IPS-15b (cell line): ENCODE data around the gene OTUB1.
"Not testable (repeated sequence)": the region's sequence is repeated elsewhere in the genome, so short reads cannot be mapped to it uniquely, and the experiment has no call there.

ENCODE experiments used
- H3K27me3 ChIP-seq: one replicate; pipeline ENCODE4 v1.6.1; 2013; ENCODE audit warnings: low read length; ENCODE audit not compliant: control insufficient read depth, insufficient read depth
- H3K36me3 ChIP-seq: one replicate; pipeline ENCODE4 v1.6.1; 2013; ENCODE audit warnings: low read length; ENCODE audit not compliant: control insufficient read depth, insufficient read depth
- H3K4me1 ChIP-seq: one replicate; pipeline ENCODE4 v1.6.1; 2013; ENCODE audit warnings: mild to moderate bottlenecking, low read length; ENCODE audit not compliant: control insufficient read depth, insufficient read depth
- H3K4me3 ChIP-seq: one replicate; pipeline ENCODE4 v1.5.1; 2013; ENCODE audit warnings: low read depth, low read length
- H3K9ac ChIP-seq: one replicate; pipeline ENCODE4 v1.6.1; 2013; ENCODE audit warnings: low read depth, mild to moderate bottlenecking, low read length
- H3K9me3 ChIP-seq: one replicate; pipeline ENCODE4 v1.6.1; 2013; ENCODE audit warnings: mild to moderate bottlenecking, low read length; ENCODE audit not compliant: control insufficient read depth, insufficient read depth

OTUB1 gene

DNA sequence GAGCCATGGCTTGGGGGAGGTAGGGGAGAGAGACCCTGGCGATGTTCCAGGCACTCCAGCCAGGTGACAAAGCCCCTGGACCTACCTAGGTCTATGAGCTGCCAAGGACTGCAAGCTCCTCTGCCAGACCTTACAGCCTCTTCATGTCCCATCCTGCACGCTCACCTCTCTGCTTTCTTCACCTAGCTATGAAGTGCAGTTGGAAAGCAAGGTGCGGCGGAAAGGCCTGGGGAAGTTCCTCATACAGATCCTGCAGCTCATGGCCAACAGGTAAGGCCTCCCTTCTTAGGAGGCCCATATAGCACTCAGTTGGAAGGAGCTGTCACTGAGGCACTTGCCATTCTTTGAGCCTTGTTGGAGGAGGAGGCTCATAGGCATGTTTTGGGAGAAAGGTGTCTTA lies 33.7 kb upstream of the OTUB1 start:
- no peak overlapping the region for H3K9ac ChIP-seq
- no peaks in the 10 kb centered on the region for H3K4me1 ChIP-seq
- H3K27me3 ChIP-seq = no peaks in the 10 kb centered on the region
- no peaks in the 10 kb centered on the region for H3K9me3 ChIP-seq
- H3K4me3 ChIP-seq = no peak overlapping the region
- H3K36me3 ChIP-seq = peaks cover 46% of the 10 kb centered on the region

DNA sequence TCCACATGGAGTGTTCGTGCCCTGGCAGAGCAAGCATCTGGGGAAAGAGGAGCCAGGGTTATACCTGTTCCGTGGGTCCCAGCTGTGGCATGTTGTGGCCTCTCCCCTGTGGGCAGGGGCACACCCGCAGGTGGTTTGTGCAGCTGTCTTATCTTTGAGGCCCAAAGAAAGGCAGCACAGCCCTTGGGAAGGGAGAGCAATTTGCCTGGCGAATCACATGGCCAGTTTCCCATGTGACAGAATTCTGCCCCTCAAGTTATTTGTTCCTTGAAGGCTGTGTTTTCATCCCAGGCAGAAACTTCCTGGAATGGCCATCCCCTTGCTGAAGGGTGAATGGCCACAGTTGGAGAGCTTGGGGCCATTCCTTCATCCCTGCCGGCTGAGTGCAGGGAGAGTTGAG lies 28.2 kb upstream of the OTUB1 start:
- H3K9me3 ChIP-seq = no peaks in the 10 kb centered on the region
- no peak overlapping the region for H3K9ac ChIP-seq
- H3K4me3 ChIP-seq = no peak overlapping the region
- H3K4me1 ChIP-seq = no peaks in the 10 kb centered on the region
- H3K36me3 ChIP-seq = peaks cover 38% of the 10 kb centered on the region
- H3K27me3 ChIP-seq = no peaks in the 10 kb centered on the region

DNA sequence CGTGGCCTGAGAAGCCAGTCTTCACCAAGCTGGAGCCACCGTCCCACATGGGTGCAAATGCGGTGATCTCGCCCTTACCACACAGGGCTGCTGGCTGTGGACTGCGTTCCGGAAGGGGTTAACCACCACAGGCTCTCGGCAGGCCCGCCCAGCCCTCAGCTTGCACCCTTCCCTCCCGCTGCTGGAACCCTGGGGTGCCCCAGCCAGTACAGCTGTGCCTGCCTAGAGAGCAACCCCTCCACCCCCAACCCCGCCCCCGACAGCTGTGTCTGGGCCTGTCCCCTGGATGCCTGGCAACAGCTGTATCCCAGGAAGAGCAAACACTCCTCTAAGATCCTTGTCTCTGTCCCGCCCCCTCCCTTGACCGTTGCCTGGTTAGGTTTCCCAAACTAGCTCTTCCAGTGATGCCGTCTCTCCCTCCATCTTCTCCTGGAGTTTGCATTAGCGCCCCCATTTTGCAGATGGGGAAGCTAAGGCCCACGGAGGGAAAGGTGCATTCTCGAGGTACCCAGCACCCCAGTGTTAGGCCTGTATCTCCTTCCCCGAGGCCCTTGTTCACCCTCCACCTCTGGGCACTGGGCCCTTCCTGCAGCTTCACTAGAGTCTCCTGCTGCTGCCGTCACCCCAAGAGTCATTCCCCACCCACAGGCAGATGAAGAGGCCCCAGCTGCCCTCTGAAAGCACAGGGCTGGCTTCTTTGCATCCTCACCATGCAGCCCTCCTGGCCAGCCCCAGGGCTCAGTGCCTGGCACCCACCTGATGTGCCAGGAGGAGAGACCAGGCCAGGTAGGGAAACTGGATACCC lies 24.4 kb upstream of the OTUB1 start:
- Histone ChIP-seq H3K4me3 (no peak overlapping the region), H3K27me3 (peaks cover 9% of the 10 kb centered on the region), H3K36me3 (peaks cover 6% of the 10 kb centered on the region), H3K4me1 (no peaks in the 10 kb centered on the region), H3K9ac (no peak overlapping the region), H3K9me3 (no peaks in the 10 kb centered on the region)

DNA sequence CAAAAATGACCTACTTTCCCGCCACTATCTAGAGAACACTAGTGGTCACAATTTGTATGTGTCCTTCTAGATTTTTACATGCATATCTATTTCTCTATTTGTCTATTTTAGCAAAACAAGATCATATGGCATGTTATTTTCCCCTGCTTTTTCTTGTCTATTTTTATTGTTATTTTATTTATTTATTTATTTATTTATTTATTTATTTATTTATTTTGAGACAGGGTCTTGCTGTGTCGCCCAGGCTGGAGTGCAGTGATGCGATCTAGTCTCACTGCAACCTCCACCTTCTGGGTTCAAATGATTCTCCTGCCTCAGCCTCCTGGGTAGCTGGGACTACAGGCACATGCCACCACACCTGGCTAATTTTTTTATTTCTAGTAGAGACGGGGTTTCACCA lies 22.3 kb upstream of the OTUB1 start:
- H3K36me3 ChIP-seq, H3K9ac ChIP-seq, H3K27me3 ChIP-seq, H3K4me3 ChIP-seq, H3K9me3 ChIP-seq, H3K4me1 ChIP-seq: not testable (repeated sequence)

DNA sequence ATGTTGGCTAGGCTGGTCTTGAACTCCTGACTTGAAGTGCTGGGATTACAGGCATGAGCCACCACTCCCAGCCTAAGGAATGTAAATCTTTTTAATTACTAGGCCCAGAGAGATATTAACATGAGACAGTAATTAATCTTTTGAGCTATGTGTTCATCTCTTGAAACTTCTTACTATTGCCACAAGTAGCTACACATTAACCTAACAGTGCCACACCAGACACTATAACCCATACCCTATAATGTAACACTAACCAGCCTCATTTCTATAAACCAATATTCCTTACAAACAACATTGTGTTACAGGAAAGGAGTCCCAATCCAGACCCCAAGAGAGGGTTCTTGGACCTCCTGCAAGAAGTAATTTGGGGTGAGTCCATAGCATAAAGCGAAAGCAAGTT lies 19.8 kb upstream of the OTUB1 start:
- H3K9ac ChIP-seq = no peak overlapping the region
- no peak overlapping the region for H3K4me3 ChIP-seq
- peaks cover 26% of the 10 kb centered on the region for H3K27me3 ChIP-seq
- no peaks in the 10 kb centered on the region for H3K36me3 ChIP-seq
- no peaks in the 10 kb centered on the region for H3K4me1 ChIP-seq
- H3K9me3 ChIP-seq = no peaks in the 10 kb centered on the region

DNA sequence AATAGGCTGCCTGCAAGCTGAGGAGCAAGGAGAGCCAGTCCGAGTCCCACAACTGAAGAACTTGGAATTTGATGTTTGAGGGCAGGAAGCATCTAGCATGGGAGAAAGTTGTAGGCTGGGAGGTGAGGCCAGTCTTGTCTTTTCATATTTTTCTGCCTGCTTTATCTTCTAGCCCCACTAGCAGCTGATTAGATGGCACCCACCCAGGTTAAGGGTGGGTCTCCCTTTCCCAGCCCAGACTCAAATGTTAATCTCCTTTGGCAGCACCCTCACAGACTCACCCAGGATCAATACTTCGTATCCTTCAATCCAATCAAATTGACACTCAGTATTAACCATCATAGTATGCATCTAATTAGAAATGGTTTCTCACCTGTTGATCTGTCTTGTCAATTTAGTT lies 16.8 kb upstream of the OTUB1 start:
- H3K4me1 ChIP-seq = no peaks in the 10 kb centered on the region
- no peak overlapping the region for H3K9ac ChIP-seq
- no peaks in the 10 kb centered on the region for H3K36me3 ChIP-seq
- H3K4me3 ChIP-seq = no peak overlapping the region
- no peaks in the 10 kb centered on the region for H3K9me3 ChIP-seq
- H3K27me3 ChIP-seq = peaks cover 30% of the 10 kb centered on the region

DNA sequence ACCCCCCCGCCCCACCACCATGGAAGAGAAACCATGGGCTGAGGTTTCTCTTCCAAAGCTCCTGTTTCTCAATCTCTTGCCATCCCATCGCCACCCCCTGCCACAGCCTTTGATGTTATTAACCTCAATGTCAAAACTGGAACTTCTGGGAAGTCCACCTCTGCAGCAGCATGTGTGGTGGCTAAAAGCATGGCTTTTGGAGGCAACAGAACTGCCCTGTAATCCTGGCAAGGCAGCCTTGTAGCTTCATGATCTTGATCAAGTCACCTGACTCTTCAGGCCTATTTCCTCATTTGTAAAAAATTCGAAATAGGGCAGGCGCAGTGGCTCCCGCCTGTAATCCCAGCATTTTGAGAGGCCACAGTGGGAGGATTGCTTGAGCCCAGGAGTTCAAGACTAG lies 15.3 kb upstream of the OTUB1 start:
- no peaks in the 10 kb centered on the region for H3K36me3 ChIP-seq
- H3K4me3 ChIP-seq = no peak overlapping the region
- peaks cover 23% of the 10 kb centered on the region for H3K27me3 ChIP-seq
- H3K4me1 ChIP-seq = no peaks in the 10 kb centered on the region
- H3K9ac ChIP-seq = no peak overlapping the region
- no peaks in the 10 kb centered on the region for H3K9me3 ChIP-seq

DNA sequence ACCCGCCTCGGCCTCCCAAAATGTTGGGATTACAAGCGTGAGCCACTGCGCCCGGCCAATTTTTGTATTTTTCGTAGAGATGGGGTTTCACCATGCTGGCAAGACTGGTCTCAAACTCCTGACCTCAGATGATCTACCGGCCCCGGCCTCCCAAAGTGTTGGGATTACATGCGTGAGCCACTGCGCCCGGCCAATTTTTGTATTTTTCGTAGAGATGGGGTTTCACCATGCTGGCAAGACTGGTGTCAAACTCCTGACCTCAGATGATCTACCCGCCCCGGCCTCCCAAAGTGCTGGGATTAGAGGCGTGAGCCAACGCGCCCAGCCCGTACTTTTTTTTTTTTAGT lies 12.4 kb upstream of the OTUB1 start:
- not testable (repeated sequence) for H3K4me3 ChIP-seq, H3K9ac ChIP-seq, H3K9me3 ChIP-seq, H3K4me1 ChIP-seq, H3K36me3 ChIP-seq
- peaks cover 20% of the 10 kb centered on the region for H3K27me3 ChIP-seq

DNA sequence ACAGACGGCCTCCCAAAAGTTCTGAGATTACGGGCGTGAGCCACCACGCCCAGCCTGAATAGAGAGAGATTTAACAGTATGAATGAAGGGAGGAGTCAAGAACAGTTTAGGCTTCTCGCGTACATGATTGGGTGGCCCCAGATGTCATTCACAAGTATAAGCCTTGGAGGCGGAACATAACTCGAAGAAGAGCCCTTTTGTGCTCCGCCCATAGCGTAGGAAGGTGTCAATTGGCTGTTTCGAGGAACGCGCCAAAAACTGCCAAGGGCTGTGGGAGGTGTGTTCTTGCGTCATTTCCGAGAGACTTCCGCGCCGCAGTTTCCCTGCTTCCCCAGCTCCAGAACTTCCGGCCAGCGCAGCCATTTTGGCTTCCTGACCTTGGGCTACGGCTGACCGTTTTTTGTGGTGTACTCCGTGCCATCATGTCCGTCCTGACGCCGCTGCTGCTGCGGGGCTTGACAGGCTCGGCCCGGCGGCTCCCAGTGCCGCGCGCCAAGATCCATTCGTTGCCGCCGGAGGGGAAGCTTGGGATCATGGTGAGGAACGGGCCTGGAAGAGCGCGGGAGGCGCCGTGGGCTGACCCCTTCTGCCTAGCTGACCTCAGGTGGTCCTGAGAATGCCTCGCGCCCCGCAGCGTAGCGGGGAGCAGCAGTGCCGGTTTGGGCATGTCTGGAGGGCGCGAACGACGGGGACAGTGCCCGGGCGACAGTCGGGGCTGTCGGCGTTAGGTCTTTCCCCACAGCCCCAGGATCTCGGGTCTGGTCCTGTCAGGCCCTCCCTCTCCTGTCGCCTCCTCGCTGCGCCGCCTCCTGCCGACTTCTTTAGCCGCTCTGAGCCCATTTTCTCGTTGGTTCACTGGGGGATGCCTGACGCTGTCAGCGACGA lies 11.7 kb upstream of the OTUB1 start, which contains the start of gene COX8A:
COX8A (plus strand) TSS at position 362 of the 885 bp plus-strand sequence; CDS start at position 423, 61 bp downstream.
- Histone ChIP-seq H3K27me3 (peaks cover 15% of the 10 kb centered on the region), H3K4me1 (no peaks in the 10 kb centered on the region), H3K4me3 (peak within 1 kb of the TSS; percentile 97), H3K36me3 (peaks cover 6% of the 10 kb centered on the region), H3K9ac (peak within 1 kb of the TSS; percentile 89), H3K9me3 (no peaks in the 10 kb centered on the region)

DNA sequence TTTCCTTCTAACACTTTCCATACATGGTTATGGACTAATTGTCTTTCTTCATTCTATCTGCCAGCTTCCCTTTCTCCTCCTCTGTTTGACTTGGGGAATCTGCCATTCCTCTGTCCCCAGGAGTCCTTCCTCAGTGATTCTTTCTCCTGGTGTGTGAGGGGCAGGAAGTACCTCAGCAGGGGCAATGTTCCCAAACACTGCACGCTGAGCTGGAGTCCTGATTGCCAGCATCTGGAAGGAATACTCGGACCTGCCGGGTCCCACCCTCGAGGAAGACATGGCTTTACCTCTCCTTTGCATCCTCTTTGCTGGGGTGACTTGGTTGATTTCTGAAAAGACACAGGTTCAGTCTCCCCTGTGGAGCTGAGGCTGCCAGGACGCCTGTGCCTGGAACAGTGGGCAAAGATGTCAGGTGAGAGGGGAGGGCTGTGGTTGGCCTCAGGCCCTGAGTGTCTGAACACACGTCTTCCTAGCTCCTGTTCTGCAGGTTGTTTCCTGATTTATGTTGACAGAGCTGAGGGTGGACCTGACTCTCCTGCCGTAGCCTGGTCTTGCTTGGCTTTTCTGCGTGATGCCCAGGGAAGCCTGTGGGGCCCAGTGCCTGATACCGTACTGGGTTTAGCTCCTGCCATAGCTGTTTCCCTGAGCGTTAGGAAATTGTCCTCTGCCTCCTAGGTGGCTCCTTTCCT lies 7.5 kb upstream of the OTUB1 start:
- H3K27me3 ChIP-seq = no peaks in the 10 kb centered on the region
- H3K4me1 ChIP-seq = no peaks in the 10 kb centered on the region
- no peaks in the 10 kb centered on the region for H3K9me3 ChIP-seq
- H3K4me3 ChIP-seq = no peak overlapping the region
- H3K9ac ChIP-seq = peak overlapping the region; percentile 32
- peaks cover 6% of the 10 kb centered on the region for H3K36me3 ChIP-seq

DNA sequence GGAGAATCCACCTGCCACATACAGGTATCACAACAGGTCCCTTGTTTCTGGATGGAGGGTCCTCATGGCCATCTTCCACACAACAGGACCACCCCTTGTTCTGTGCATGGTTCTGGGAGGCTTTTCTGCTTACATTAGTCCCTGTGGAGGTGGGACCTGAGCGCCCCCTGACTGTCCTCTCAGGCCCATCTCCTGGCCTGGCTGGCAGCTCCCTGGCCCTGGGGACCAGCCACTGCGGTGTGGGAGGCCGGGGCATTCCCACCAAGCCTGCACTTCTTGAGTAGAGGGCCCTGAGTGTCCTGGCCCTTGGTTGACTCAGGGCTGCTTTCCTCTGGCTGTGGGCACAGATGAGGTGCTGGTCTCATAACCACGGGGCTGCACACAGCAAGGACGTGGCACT lies 6.8 kb upstream of the OTUB1 start:
- Histone ChIP-seq H3K36me3 (peaks cover 6% of the 10 kb centered on the region), H3K27me3 (no peaks in the 10 kb centered on the region), H3K4me3 (no peak overlapping the region), H3K9me3 (no peaks in the 10 kb centered on the region), H3K9ac (no peak overlapping the region), H3K4me1 (no peaks in the 10 kb centered on the region)
